Thyroid gland (tissue), 4 donors: ENCODE results near the gene DGKB. TPM values are rescaled to one million over a fixed set of nuclear protein-coding genes. Genes with fewer than 3 reads are reported as not detected.
"Not testable (repeated sequence)": the region's sequence is repeated elsewhere in the genome, so short reads cannot be mapped to it uniquely, and the experiment has no call there.

Experiments used
- DNase-seq, 2 donors: peaks; one replicate each; pipeline ENCODE4 v3.0.0-alpha.2; 2019
- H3K27ac ChIP-seq, 3 donors: fragments of 200-600 bp; sonication (generic); 1 replicate in 2 of 3; 2 replicates in 1 of 3; pipeline ENCODE4 v1.5.1; 2016 to 2019; ENCODE audit warnings: mild to moderate bottlenecking in 1 of 3, moderate library complexity in 1 of 3
- H3K27me3 ChIP-seq: fragments of 200-600 bp; sonication (generic); one replicate; pipeline ENCODE4 v1.5.1; 2019
- H3K36me3 ChIP-seq, 2 donors: fragments of 200-600 bp; sonication (generic); one replicate each; pipeline ENCODE4 v1.5.1; 2016 to 2019
- H3K4me1 ChIP-seq, 2 donors: fragments of 200-600 bp; sonication (generic); one replicate each; pipeline ENCODE4 v1.5.1; 2017 to 2019
- H3K4me3 ChIP-seq, 3 donors: fragments of 200-600 bp; sonication (generic); replicated peaks in 1 of 3; 1 replicate in 2 of 3; 2 replicates in 1 of 3; pipeline ENCODE4 v1.5.1; 2016; ENCODE audit warnings: mild to moderate bottlenecking in 1 of 3
- H3K9me3 ChIP-seq: fragments of 200-600 bp; sonication (generic); one replicate; pipeline ENCODE4 v1.5.1; 2017
- CTCF ChIP-seq, 6 experiments: fragments of 200-600 bp in 3 of 6; fragments of 450-650 bp in 3 of 6; sonication (generic) in 3 of 6; IDR thresholded peaks; one replicate each; pipeline ENCODE4 v1.5.1; 2016 to 2019; ENCODE audit warnings: antibody characterized with exemption in 6 of 6, mild to moderate bottlenecking in 2 of 6, inconsistent platforms in 1 of 6, moderate library complexity in 1 of 6
- POLR2A ChIP-seq, 2 donors: fragments of 450-650 bp; IDR thresholded peaks; one replicate each; pipeline ENCODE4 v1.6.1; 2017; ENCODE audit warnings: antibody characterized with exemption in 2 of 2, mild to moderate bottlenecking in 2 of 2, moderate library complexity in 1 of 2
- whole genome bisulfite sequencing, 2 donors: methylation state at CpG; one replicate each; pipeline ENCODE4 v1.1.5; 2017; 5-methylcytosine and 5-hydroxymethylcytosine counted together
- intact Hi-C: fragments of 100-400 bp; cut with DNase I; formaldehyde crosslinking; loops from one replicate; pipeline ENCODE4 v1.15.1; 2023
- total RNA-seq, 4 donors: library from RNA; depleted of rRNA; stranded (reverse); fragments of >200 nt; gene quantifications; one replicate each; pipeline ENCODE4 v1.2.3, GENCODE V29; 2016

Gene DGKB
- total RNA-seq, 4 donors from 2014 or later = 0.11 to 2.1 (median 0.49) TPM; not detected in 1

- no peak for DNase-seq
- Histone ChIP-seq H3K4me3 (no peak overlapping the region), H3K27me3 (no peaks in the 10 kb centered on the region), H3K4me1 (no peaks in the 10 kb centered on the region), H3K27ac (no peak overlapping the region), H3K36me3 (no peaks in the 10 kb centered on the region), H3K9me3 (no peaks in the 10 kb centered on the region)
- TF ChIP-seq POLR2A (IDR thresholded peaks at IDR 0.05) = no peak
- TF ChIP-seq CTCF (IDR thresholded peaks at IDR 0.05) = no peak
- 66 to 69% methylated on average over 2 of the region's 2 CpGs for WGBS, 2 donors
- intact Hi-C loops = no loop called here
Observed at GRCh38 chr7:14478834-14479510, 423.6 kb downstream of the DGKB start.

GRCh38 chr7:14461716-14462115, 440.8 kb downstream of the DGKB start:
- H3K27me3 ChIP-seq, H3K4me1 ChIP-seq, intact Hi-C loops, H3K9me3 ChIP-seq, DNase-seq, H3K27ac ChIP-seq, H3K4me3 ChIP-seq, H3K36me3 ChIP-seq: not testable (repeated sequence)
- WGBS, 2 donors = 81 to 91% methylated on average over 3 of the region's 3 CpGs

GRCh38 chr7:14458846-14459245, 443.7 kb downstream of the DGKB start:
- not testable (repeated sequence) for H3K4me3 ChIP-seq, H3K27me3 ChIP-seq, H3K4me1 ChIP-seq, H3K27ac ChIP-seq, H3K9me3 ChIP-seq, DNase-seq, H3K36me3 ChIP-seq
- intact Hi-C loops = loop anchor here (10.0 kb wide), 1 partner anchor 1174 kb away; no protein-coding TSS in a partner anchor
- WGBS, 2 donors = 81 to 84% methylated on average over 5 to 6 of the region's 7 CpGs

- no peaks in the 10 kb centered on the region for H3K27me3 ChIP-seq
- no peak overlapping the region for H3K27ac ChIP-seq
- H3K36me3 ChIP-seq = no peaks in the 10 kb centered on the region
- peak; percentile 62 to 75 for DNase-seq
- WGBS, 2 donors = 24 to 25% methylated on average over 13 of the region's 13 CpGs
- H3K4me3 ChIP-seq = no peak overlapping the region
- TF ChIP-seq POLR2A (IDR thresholded peaks at IDR 0.05) = no peak
- peak; percentile 44 to 82 (median 70) for TF ChIP-seq CTCF (IDR thresholded peaks at IDR 0.05)
- intact Hi-C loops = loop anchor here (10.0 kb wide), 1 partner anchor 1173 kb away; no protein-coding TSS in a partner anchor
- no peaks in the 10 kb centered on the region for H3K4me1 ChIP-seq
- no peaks in the 10 kb centered on the region for H3K9me3 ChIP-seq
Observed at GRCh38 chr7:14457568-14458453, 444.7 kb downstream of the DGKB start.

GRCh38 chr7:14449291-14449690, 453.3 kb downstream of the DGKB start:
- no peak for TF ChIP-seq CTCF (IDR thresholded peaks at IDR 0.05)
- TF ChIP-seq POLR2A (IDR thresholded peaks at IDR 0.05) = no peak
- H3K9me3 ChIP-seq = no peaks in the 10 kb centered on the region
- H3K27me3 ChIP-seq = no peaks in the 10 kb centered on the region
- intact Hi-C loops = no loop called here
- no peak overlapping the region for H3K27ac ChIP-seq
- no peaks in the 10 kb centered on the region for H3K36me3 ChIP-seq
- H3K4me3 ChIP-seq = no peak overlapping the region
- no peak for DNase-seq
- no peaks in the 10 kb centered on the region for H3K4me1 ChIP-seq
- 90 to 91% methylated on average over 4 of the region's 4 CpGs for WGBS, 2 donors

DNA sequence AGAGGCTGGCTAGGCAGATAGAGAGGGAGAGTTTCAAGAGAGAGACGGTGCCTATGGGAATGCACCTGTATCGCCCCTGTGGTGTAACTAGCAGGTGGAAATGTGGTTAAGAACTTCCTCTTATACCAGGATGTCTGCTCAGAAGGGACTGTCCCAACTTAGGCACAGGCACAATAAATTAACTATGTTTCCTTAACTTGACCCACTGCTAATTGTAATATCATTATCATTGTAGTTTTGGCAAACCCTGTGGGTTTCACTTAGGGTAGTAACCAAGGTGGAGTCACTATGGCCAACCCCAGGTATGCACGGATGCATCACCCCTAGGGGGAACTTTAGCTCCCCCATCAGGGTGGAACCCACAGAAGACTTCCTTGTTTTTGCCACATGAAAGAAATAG, 455.7 kb downstream of the DGKB start:
- Histone ChIP-seq H3K4me3 (no peak overlapping the region), H3K27me3 (no peaks in the 10 kb centered on the region), H3K9me3 (no peaks in the 10 kb centered on the region), H3K4me1 (no peaks in the 10 kb centered on the region), H3K27ac (no peak overlapping the region), H3K36me3 (no peaks in the 10 kb centered on the region)
- 83% methylated on average over 3 of the region's 3 CpGs for WGBS, 2 donors
- no peak for DNase-seq
- intact Hi-C loops = no loop called here
- no peak for TF ChIP-seq CTCF (IDR thresholded peaks at IDR 0.05)
- TF ChIP-seq POLR2A (IDR thresholded peaks at IDR 0.05) = no peak
